GM18861 (cell line): ENCODE results near the gene CREB5.

Experiments used
- ATAC-seq: cut with Tn5 transposase; IDR thresholded peaks from one replicate; pipeline ENCODE4 v1.9.1; 2021; ENCODE audit not compliant: unreplicated experiment

The CREB5 gene

GRCh38 chr7:28433039-28433438, 20.7 kb downstream of the CREB5 start:
- no peak for ATAC-seq

- ATAC-seq, result no peak
Observed at GRCh38 chr7:28433699-28434219, 21.4 kb downstream of the CREB5 start.

- ATAC-seq, result no peak
Observed at GRCh38 chr7:28434510-28434909, 22.2 kb downstream of the CREB5 start.

- no peak for ATAC-seq
Observed at GRCh38 chr7:28435152-28435551, 22.8 kb downstream of the CREB5 start.

- ATAC-seq, result no peak
Observed at GRCh38 chr7:28435732-28436378, 23.5 kb downstream of the CREB5 start.

GRCh38 chr7:28440055-28440601, 27.8 kb downstream of the CREB5 start:
- no peak for ATAC-seq

- peak; percentile 46 for ATAC-seq
Observed at GRCh38 chr7:28442540-28443420, 30.5 kb downstream of the CREB5 start.

- no peak for ATAC-seq
Observed at GRCh38 chr7:28446131-28446530, 33.8 kb downstream of the CREB5 start.

- no peak for ATAC-seq
Observed at GRCh38 chr7:28447071-28447470, 34.8 kb downstream of the CREB5 start.

- no peak for ATAC-seq
Observed at GRCh38 chr7:28448708-28449107, 36.4 kb downstream of the CREB5 start.

- ATAC-seq, result no peak
Observed at GRCh38 chr7:28452681-28453080, 40.4 kb downstream of the CREB5 start.

GRCh38 chr7:28455486-28455885, 43.2 kb downstream of the CREB5 start:
- no peak for ATAC-seq

GRCh38 chr7:28456044-28456443, 43.7 kb downstream of the CREB5 start:
- no peak for ATAC-seq

- ATAC-seq, result no peak
Observed at GRCh38 chr7:28458732-28459131, 46.4 kb downstream of the CREB5 start.

- no peak for ATAC-seq
Observed at GRCh38 chr7:28459306-28459705, 47.0 kb downstream of the CREB5 start.

- no peak for ATAC-seq
Observed at GRCh38 chr7:28465697-28466096, 53.4 kb downstream of the CREB5 start.

GRCh38 chr7:28466341-28466740, 54.0 kb downstream of the CREB5 start:
- no peak for ATAC-seq

GRCh38 chr7:28466885-28467284, 54.6 kb downstream of the CREB5 start:
- no peak for ATAC-seq

GRCh38 chr7:28469562-28469961, 57.2 kb downstream of the CREB5 start:
- no peak for ATAC-seq

GRCh38 chr7:28470344-28470743, 58.0 kb downstream of the CREB5 start:
- ATAC-seq, result no peak

- no peak for ATAC-seq
Observed at GRCh38 chr7:28472332-28472731, 60.0 kb downstream of the CREB5 start.
